Astrocyte (in vitro differentiated cells and primary cell): ENCODE measurements around the gene PLN. TPM values are rescaled to one million over a fixed set of nuclear protein-coding genes. Genes with fewer than 3 reads are reported as not detected.

Source experiments
- DNase-seq: peaks from one replicate; pipeline ENCODE4 v3.0.0-alpha.2; 2010; ENCODE audit warnings: low read depth
- FAIRE-seq: peaks from 2 replicates; lab custom pipeline; 2011; peaks lifted over from hg19 to GRCh38; lab: Jason Lieb, UNC
- H2AFZ ChIP-seq: 2 replicates; pipeline ENCODE4 v1.6.0; 2012; ENCODE audit warnings: low read depth, low read length, inconsistent platforms
- H3K27ac ChIP-seq: 2 replicates; pipeline ENCODE4 v1.5.1; 2011; ENCODE audit warnings: low read depth, low read length, inconsistent platforms
- H3K27me3 ChIP-seq: 2 replicates; pipeline ENCODE4 v1.6.0; 2011; ENCODE audit warnings: low read length, inconsistent platforms; ENCODE audit not compliant: insufficient read depth
- H3K36me3 ChIP-seq: 2 replicates; pipeline ENCODE4 v1.5.1; 2011; ENCODE audit warnings: low read length, inconsistent platforms; ENCODE audit not compliant: insufficient read depth
- H3K4me1 ChIP-seq: 2 replicates; pipeline ENCODE4 v1.5.1; 2011; ENCODE audit warnings: low read length, inconsistent platforms; ENCODE audit not compliant: insufficient read depth
- H3K4me2 ChIP-seq: 2 replicates; pipeline ENCODE4 v1.6.0; 2012; ENCODE audit warnings: low read length, inconsistent platforms
- H3K4me3 ChIP-seq: 2 replicates; pipeline ENCODE4 v1.5.1; 2011; ENCODE audit warnings: low read depth, mild to moderate bottlenecking, low read length, inconsistent platforms; ENCODE audit not compliant: insufficient read depth
- H3K79me2 ChIP-seq: 2 replicates; pipeline ENCODE4 v1.6.0; 2012; ENCODE audit warnings: mild to moderate bottlenecking, low read length, inconsistent platforms; ENCODE audit not compliant: insufficient read depth
- H3K9ac ChIP-seq: 2 replicates; pipeline ENCODE4 v1.6.0; 2012; ENCODE audit warnings: mild to moderate bottlenecking, low read length, inconsistent platforms
- H3K9me3 ChIP-seq: 2 replicates; pipeline ENCODE4 v1.5.1; 2012; ENCODE audit warnings: low read depth, mild to moderate bottlenecking, low read length, inconsistent platforms; ENCODE audit not compliant: insufficient read depth
- H4K20me1 ChIP-seq: 2 replicates; pipeline ENCODE4 v1.6.0; 2012; ENCODE audit warnings: low read length, inconsistent platforms; ENCODE audit not compliant: insufficient read depth
- H3K27ac Mint-ChIP-seq: one replicate; pipeline ENCODE4 v1.8.0; 2021; ENCODE audit warnings: mild to moderate bottlenecking, mixed read lengths; ENCODE audit not compliant: unreplicated experiment
- H3K27me3 Mint-ChIP-seq: one replicate; pipeline ENCODE4 v1.8.0; 2021; ENCODE audit warnings: low read depth, mixed read lengths; ENCODE audit not compliant: unreplicated experiment
- H3K36me3 Mint-ChIP-seq: one replicate; pipeline ENCODE4 v1.8.0; 2021; ENCODE audit warnings: low read depth, mixed read lengths; ENCODE audit not compliant: unreplicated experiment
- H3K4me1 Mint-ChIP-seq: one replicate; pipeline ENCODE4 v1.8.0; 2021; ENCODE audit warnings: low read depth, mixed read lengths; ENCODE audit not compliant: unreplicated experiment
- H3K4me3 Mint-ChIP-seq: one replicate; pipeline ENCODE4 v1.8.0; 2021; ENCODE audit warnings: mild to moderate bottlenecking, moderate library complexity, mixed read lengths; ENCODE audit not compliant: unreplicated experiment
- H3K9me3 Mint-ChIP-seq: one replicate; pipeline ENCODE4 v1.8.0; 2021; ENCODE audit warnings: mild to moderate bottlenecking, mixed read lengths; ENCODE audit not compliant: unreplicated experiment
- EZH2 ChIP-seq: IDR thresholded peaks from 2 replicates; pipeline ENCODE4 v1.6.1; 2012; ENCODE audit warnings: mild to moderate bottlenecking, low read length, inconsistent platforms; ENCODE audit not compliant: insufficient read depth
- total RNA-seq: library from RNA; stranded (reverse); gene quantifications from 2 replicates; pipeline ENCODE4 v1.2.1, GENCODE V29; 2021
- TF ChIP-seq, protein P1 (sequence below): IDR thresholded peaks from 2 replicates; pipeline ENCODE4 v1.5.1; 2011; ENCODE audit warnings: low read depth, mild to moderate bottlenecking, inconsistent platforms, low read length, moderate library complexity; ENCODE audit not compliant: insufficient read depth

PLN gene
- total RNA-seq, 1 donor from 2014 or later: not detected

GRCh38 chr6:118537574-118537973 is 10.5 kb upstream of the PLN start:
- FAIRE-seq: no peak
- DNase-seq: peak; percentile 85
- Histone ChIP-seq H3K27me3 (no peaks in the 10 kb centered on the region), H3K27ac (no peak overlapping the region), H3K36me3 (no peaks in the 10 kb centered on the region), H3K4me3 (no peak overlapping the region), H3K79me2 (peaks cover 62% of the 10 kb centered on the region), H3K4me2 (no peak overlapping the region), H3K4me1 (peaks cover 6% of the 10 kb centered on the region), H2AFZ (no peak overlapping the region), H3K9me3 (no peaks in the 10 kb centered on the region), H3K9ac (no peak overlapping the region), H4K20me1 (peaks cover 4% of the 10 kb centered on the region)
- Mint-ChIP-seq H3K36me3 (peaks cover 2% of the 10 kb centered on the region), H3K4me1 (peaks cover 4% of the 10 kb centered on the region), H3K27me3 (no peaks in the 10 kb centered on the region), H3K27ac (no peak overlapping the region), H3K4me3 (no peak overlapping the region), H3K9me3 (no peaks in the 10 kb centered on the region)
- TF ChIP-seq EZH2: no peak
- TF ChIP-seq, protein P1, sequence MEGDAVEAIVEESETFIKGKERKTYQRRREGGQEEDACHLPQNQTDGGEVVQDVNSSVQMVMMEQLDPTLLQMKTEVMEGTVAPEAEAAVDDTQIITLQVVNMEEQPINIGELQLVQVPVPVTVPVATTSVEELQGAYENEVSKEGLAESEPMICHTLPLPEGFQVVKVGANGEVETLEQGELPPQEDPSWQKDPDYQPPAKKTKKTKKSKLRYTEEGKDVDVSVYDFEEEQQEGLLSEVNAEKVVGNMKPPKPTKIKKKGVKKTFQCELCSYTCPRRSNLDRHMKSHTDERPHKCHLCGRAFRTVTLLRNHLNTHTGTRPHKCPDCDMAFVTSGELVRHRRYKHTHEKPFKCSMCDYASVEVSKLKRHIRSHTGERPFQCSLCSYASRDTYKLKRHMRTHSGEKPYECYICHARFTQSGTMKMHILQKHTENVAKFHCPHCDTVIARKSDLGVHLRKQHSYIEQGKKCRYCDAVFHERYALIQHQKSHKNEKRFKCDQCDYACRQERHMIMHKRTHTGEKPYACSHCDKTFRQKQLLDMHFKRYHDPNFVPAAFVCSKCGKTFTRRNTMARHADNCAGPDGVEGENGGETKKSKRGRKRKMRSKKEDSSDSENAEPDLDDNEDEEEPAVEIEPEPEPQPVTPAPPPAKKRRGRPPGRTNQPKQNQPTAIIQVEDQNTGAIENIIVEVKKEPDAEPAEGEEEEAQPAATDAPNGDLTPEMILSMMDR: no peak

- Histone ChIP-seq H3K9ac (peak overlapping the region; percentile 22), H3K4me3 (no peak overlapping the region), H3K4me2 (peak overlapping the region; percentile 58), H4K20me1 (no peaks in the 10 kb centered on the region), H2AFZ (no peak overlapping the region), H3K9me3 (no peaks in the 10 kb centered on the region), H3K4me1 (peaks cover 12% of the 10 kb centered on the region), H3K79me2 (peaks cover 46% of the 10 kb centered on the region), H3K36me3 (no peaks in the 10 kb centered on the region), H3K27me3 (no peaks in the 10 kb centered on the region), H3K27ac (peak overlapping the region; percentile 78)
- DNase-seq: peak; percentile 99
- no peak for TF ChIP-seq EZH2
- TF ChIP-seq, protein P1: no peak
- no peak overlapping the region for H3K4me3 Mint-ChIP-seq
- peak overlapping the region; percentile 88 for H3K27ac Mint-ChIP-seq
- H3K27me3 Mint-ChIP-seq: no peaks in the 10 kb centered on the region
- FAIRE-seq: peak; percentile 73
- H3K9me3 Mint-ChIP-seq: no peaks in the 10 kb centered on the region
- H3K4me1 Mint-ChIP-seq: peaks cover 9% of the 10 kb centered on the region
- H3K36me3 Mint-ChIP-seq: peaks cover 4% of the 10 kb centered on the region
Measured at GRCh38 chr6:118542184-118542952, 5.7 kb upstream of the PLN start.

- Mint-ChIP-seq H3K36me3 (peaks cover 4% of the 10 kb centered on the region), H3K9me3 (no peaks in the 10 kb centered on the region), H3K27me3 (no peaks in the 10 kb centered on the region), H3K27ac (no peak overlapping the region), H3K4me1 (peaks cover 9% of the 10 kb centered on the region), H3K4me3 (no peak overlapping the region)
- Histone ChIP-seq H4K20me1 (no peaks in the 10 kb centered on the region), H3K36me3 (no peaks in the 10 kb centered on the region), H3K9me3 (no peaks in the 10 kb centered on the region), H3K9ac (no peak overlapping the region), H3K27ac (no peak overlapping the region), H3K79me2 (peaks cover 46% of the 10 kb centered on the region), H3K27me3 (no peaks in the 10 kb centered on the region), H3K4me1 (peaks cover 12% of the 10 kb centered on the region), H2AFZ (no peak overlapping the region), H3K4me2 (peak overlapping the region; percentile 0), H3K4me3 (no peak overlapping the region)
- TF ChIP-seq EZH2: no peak
- TF ChIP-seq, protein P1: no peak
- peak; percentile 36 for DNase-seq
- no peak for FAIRE-seq
Measured at GRCh38 chr6:118544105-118544504, 4.0 kb upstream of the PLN start.
